GM18508 (cell line): ENCODE data around the gene PSMD1.
"Not testable (repeated sequence)": the region's sequence is repeated elsewhere in the genome, so short reads cannot be mapped to it uniquely, and the experiment has no call there.

Experiments
- ATAC-seq: cut with Tn5 transposase; IDR thresholded peaks from one replicate; pipeline ENCODE4 v1.9.1; 2021; ENCODE audit warnings: moderate number of reproducible peaks; ENCODE audit not compliant: insufficient read depth, unreplicated experiment

The PSMD1 gene

GRCh38 chr2:231138699-231139098, 82.0 kb downstream of the PSMD1 start:
- no peak for ATAC-seq

DNA sequence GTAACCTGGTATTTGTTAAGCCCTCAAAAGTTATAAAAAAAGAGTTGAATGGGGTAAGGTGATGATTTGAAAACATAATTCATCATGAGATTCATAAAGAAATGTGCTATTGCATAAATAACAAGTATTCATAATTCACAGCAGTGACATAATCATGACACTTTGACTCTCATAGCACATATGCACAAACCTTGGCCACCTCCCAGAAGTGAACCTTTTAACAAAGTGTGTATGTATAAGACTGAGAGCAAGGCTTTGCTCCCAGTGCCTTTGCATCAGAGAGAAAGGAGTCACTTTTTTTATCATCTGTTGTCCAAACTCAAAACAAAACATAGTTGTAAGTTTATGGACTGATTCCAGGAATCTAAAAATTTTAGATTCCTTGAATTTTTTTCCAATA, 83.1 kb downstream of the PSMD1 start:
- ATAC-seq, result no peak

DNA sequence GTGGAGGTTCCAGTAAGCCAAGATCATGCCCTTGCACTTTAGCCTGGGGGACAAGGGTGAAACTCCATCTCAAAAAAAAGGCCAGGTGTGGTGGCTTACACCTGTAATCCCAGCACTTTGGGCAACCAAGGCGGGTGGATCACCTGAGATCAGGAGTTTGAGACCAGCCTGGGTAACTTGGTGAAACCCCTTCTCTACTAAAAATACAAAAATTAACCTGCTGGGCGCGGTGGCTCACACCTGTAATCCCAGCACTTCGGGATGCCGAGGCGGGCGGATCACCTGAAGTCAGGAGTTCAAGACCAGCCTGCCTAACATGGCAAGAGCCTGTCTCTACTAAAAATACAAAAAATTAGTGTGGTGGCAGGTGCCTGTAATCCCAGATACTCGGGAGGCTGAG, 84.1 kb downstream of the PSMD1 start:
- ATAC-seq, result not testable (repeated sequence)

- no peak for ATAC-seq
Observed at GRCh38 chr2:231144896-231145295, 88.2 kb downstream of the PSMD1 start.

DNA sequence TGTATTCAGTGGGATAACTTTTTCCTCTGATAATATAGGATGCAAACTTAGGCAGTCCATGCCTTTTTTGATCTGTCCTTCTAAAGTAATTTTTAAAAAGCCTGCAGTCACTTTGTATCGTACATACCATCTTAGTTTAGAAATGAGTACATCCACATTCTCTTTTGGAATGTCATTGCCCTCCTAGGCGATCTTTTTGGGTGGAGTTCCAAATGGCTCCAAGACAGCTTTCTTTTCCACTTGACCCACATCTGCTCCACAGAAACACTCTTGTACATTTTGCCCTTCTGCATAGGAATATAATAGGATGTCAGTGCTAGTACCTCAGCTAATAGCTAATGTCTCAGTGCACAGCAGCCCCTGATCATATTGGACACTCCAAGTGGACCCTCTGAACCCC, 90.0 kb downstream of the PSMD1 start:
- ATAC-seq, result no peak

DNA sequence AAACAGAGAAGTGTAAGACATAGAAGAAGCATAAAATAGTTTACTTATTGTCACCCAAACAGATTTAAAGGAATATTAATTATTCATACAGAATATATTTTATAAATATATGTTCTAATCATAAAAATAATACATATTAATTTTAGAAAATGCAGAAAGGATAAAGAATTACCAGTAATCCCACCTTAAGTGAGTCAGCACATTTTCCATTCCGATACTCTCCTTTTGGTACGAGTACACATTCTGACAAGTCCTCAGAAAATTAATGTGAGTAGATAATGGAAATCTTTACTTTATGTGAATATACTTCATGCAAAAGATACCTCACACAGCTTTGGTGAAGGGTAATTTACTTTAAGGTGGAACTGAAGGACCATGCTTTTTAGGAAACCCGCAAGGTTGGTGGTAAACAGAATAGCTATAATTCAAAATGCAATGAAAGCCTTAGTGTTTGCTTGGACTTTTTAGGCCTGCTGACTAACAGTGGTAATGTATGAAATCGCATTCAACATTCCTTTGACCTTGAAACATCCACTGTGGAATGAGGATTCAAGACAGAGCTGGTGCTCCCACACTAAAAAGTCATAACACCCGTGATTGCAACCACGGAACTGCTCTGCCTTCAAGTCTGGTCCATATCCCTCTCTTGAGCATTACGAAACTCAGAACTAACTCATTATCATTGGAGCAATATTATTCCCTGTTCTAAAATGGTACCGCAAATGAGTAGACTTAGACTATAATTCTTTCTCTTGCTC, 96.3 kb downstream of the PSMD1 start:
- ATAC-seq, result no peak

- ATAC-seq, result no peak
Observed at GRCh38 chr2:231159306-231159705, 102.6 kb downstream of the PSMD1 start.

DNA sequence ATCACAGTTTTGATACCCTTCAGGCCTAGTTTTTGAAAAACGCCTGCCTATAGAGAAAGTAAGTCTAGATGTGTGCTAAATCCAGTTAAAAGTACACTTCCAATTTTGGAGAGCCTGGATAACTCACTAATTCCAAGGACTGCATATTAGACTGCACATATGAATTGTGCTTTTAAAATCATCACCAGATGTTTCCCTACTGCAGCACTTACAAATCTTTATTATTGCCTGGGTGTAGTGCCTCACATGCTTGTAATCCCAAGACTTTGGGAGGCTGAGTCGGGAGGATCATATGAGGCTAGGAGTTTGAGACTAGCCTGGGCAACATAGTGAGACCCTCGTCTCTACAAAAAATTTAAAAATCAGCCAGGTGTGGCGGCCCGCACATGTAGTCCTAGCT, 104.0 kb downstream of the PSMD1 start:
- no peak for ATAC-seq

GRCh38 chr2:231161252-231161839, 104.7 kb downstream of the PSMD1 start:
- no peak for ATAC-seq

DNA sequence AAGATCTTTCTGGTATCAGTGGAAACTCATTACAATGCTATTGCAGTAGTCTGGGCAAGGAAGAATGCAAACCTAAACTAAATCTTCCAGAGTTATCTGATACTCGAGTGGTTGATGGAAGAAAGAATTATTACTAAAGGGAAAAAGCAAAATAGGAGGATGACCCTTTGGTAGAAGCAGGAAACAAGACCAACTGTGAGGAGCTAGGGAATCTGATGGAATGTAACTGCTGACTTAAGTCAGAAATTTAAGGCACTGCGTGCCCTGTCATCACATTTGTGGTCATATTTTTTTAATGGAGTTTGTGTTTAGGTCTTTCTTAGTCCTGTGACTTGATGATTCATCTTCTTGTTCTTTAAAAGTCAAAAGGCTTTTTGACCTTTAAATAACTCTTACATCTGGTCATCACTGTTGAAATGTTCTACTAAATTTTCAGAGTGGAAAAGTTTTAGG, 105.2 kb downstream of the PSMD1 start:
- no peak for ATAC-seq

DNA sequence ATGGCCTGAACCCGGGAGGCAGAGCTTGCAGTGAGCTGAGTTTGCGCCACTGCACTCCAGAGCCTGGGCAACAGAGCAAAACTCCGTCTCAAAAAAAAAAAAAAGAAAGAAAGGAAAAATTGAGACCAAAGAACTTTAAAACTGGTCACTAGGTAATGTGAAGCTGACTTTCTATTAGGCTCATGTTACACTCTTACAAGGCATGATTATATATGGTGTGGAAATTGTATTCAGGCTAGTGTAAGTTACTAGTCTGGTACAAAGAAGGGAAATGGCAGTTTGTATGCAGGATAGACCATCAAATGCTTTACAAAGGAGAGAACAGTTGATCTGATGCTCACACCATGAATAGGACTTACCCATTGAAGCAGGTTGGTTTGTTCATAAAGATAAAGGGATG, 106.3 kb downstream of the PSMD1 start:
- ATAC-seq, result no peak

GRCh38 chr2:231163414-231164095, 106.9 kb downstream of the PSMD1 start:
- ATAC-seq, result no peak

DNA sequence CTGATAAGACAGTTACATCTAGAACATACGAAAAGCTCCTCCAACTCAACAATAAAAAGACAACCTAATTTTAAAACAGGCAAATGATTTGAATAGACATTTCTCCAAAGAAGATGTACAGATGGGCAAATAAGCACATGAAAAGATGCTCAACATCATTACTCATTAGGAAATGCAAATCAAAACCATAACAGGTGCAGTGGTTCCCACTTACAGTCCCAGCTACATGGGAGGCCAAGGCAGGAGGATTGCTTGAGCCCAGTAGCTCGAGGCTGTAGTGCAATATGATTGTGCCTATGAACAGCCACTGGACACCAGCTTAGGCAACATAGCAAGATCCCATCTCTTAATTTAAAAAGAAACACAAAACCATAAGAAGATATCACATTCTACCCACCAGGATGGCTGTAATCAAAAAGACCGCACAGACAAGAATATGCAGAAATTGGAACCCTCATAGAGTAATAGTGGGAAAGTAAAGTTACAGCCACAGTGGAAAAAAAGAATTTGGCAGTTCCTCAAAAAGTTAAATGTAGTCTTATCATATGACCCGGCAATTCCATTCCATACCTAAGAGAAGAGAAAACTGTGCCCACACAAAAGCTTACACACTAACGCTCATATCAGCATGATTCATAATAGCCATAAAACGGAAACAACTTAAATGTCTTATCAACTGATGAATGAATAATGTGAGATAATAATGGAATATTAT, 111.2 kb downstream of the PSMD1 start:
- no peak for ATAC-seq

DNA sequence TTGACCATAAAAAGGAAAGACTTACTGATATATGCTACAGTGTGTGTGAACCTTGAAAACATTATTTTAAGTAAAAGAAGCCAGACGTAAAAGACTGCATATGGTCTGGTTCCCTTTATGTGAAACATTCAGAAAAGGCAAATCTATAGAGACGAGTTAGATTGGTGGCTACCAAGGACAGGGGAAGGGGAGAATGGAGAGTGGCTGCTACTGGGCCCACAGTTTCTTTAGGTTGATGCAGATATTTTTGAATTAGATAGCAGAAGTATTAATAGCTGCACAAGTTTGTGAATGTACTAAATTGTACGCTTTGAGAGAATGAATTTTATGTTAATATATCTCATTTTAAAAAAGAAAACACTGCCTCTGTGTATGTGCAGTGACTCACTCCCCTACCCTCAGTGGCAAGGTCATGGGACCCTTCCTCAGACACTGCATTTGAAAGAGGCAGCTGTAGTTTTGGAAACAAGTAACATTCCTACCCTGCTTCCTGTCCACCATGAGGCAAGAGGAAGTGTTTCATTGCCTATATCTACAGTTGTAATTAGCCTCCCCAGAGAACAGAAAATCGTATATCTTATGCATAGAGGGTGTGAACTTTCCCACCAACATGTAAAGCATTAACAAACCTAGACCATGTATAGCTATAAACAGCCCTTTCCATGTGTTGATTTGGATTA, 111.9 kb downstream of the PSMD1 start:
- ATAC-seq, result no peak

DNA sequence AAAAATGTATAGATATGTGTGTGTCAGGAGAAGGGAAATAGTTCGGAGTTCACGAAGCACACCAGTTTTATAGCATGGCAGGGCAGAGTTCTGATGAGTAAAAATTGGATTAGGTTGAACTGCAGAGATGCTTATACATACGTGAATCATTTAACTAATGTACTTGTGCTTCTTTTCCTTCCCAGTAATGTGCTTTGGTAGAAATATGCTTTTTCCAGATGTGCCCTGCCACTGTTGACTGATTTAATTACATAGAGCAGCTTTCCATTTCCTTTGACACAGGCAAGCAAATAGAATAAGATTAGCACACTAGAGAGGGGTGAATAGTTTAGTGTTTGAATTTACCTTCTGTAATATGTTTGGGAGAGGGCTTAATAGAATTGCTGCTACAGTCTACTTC, 112.8 kb downstream of the PSMD1 start:
- no peak for ATAC-seq

GRCh38 chr2:231170055-231170454, 113.4 kb downstream of the PSMD1 start:
- no peak for ATAC-seq

DNA sequence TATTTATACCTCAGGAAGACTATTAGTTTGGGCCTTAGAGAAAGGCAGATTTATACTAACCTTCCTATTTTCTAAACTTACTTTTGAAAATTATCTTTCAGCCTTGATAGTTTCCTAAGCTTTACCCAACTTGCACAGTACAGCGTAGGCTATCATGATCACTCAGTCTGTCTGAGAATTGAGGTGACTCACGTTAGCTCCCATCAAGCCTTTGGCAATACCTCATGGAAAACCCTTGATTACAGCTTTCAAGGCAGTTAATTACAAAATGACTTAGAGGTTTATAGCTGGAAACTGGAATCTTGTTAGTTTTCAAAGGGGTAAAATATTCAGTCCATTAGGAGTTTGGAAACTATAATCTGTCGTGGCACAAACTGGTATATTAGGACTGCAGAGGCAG, 115.4 kb downstream of the PSMD1 start:
- ATAC-seq, result no peak

GRCh38 chr2:231174211-231174651, 117.6 kb downstream of the PSMD1 start:
- ATAC-seq, result no peak

DNA sequence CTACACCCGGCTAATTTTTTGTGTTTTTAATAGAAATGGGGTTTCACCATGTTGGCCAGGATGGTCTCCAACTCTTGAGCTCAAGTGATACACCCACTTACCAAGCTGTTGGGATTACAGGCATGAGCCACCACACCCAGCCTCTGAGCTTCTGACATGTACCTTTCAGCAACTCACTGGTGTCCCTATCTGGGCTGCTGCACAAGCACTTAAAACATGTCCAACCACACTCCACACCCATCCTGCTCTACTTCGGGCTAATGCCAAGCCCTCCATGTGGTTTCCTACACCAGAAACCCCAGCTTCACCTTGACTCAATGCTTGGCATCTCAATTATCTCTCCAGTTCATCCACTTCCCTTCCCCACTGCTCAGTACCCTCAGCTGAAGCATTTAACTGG, 119.4 kb downstream of the PSMD1 start:
- ATAC-seq, result no peak
